Cardiac fibroblast (primary cell): Measurements from ENCODE around the gene KRT4.

Experiments
- DNase-seq, 2 donors: peaks; one replicate each; pipeline versions ENCODE4 v3.0.0 to v3.0.0-alpha.2; 2010; ENCODE audit warnings: low read depth in 2 of 2
- H3K4me3 ChIP-seq, 2 donors: replicated peaks in 1 of 2; 1 replicate in 1 of 2; 2 replicates in 1 of 2; pipeline ENCODE4 v1.5.1; 2011; ENCODE audit warnings: low read depth in 2 of 2, low read length in 2 of 2, mild to moderate bottlenecking in 2 of 2, moderate library complexity in 1 of 2
- CTCF ChIP-seq: IDR thresholded peaks from one replicate; pipeline ENCODE4 v1.5.1; 2011; ENCODE audit warnings: low read depth, mild to moderate bottlenecking, low read length, inconsistent platforms

KRT4 gene

GRCh38 chr12:52787324-52788191, 26.4 kb downstream of the KRT4 start:
- H3K4me3 ChIP-seq = no peak overlapping the region
- DNase-seq = no peak
- no peak for TF ChIP-seq CTCF

- TF ChIP-seq CTCF = no peak
- no peak for DNase-seq
- no peak overlapping the region for H3K4me3 ChIP-seq
Observed at GRCh38 chr12:52784909-52785308, 29.0 kb downstream of the KRT4 start.

- DNase-seq = no peak
- no peak for TF ChIP-seq CTCF
Observed at GRCh38 chr12:52783563-52784316, 30.2 kb downstream of the KRT4 start.

GRCh38 chr12:52782502-52782901, 31.4 kb downstream of the KRT4 start:
- no peak for DNase-seq
- no peak overlapping the region for H3K4me3 ChIP-seq
- TF ChIP-seq CTCF = no peak

More at GRCh38 chr12:52783563-52784316, 30.2 kb downstream of the KRT4 start:
- H3K4me3 ChIP-seq = no peak overlapping the region

GRCh38 chr12:52781399-52782082, 32.4 kb downstream of the KRT4 start:
- no peak overlapping the region for H3K4me3 ChIP-seq
- DNase-seq = no peak

More at GRCh38 chr12:52781399-52782082, 32.4 kb downstream of the KRT4 start:
- TF ChIP-seq CTCF = no peak
